Muscle layer of duodenum (tissue), 2 donors: ENCODE data around the gene FAF2.

Experiments
- H3K27ac ChIP-seq: one replicate; pipeline ENCODE4 v1.7.0; 2013; ENCODE audit warnings: mild to moderate bottlenecking, low read length
- H3K27me3 ChIP-seq: one replicate; pipeline ENCODE4 v1.7.0; 2013; ENCODE audit warnings: low read depth, mild to moderate bottlenecking, control low read depth, low read length
- H3K36me3 ChIP-seq, 2 donors: one replicate each; pipeline ENCODE4 v1.7.0; 2013; ENCODE audit warnings: low read length in 2 of 2, control low read depth in 1 of 2, mild to moderate bottlenecking in 1 of 2; ENCODE audit not compliant: insufficient read depth in 2 of 2, control insufficient read depth in 1 of 2
- H3K4me1 ChIP-seq, 2 donors: one replicate each; pipeline ENCODE4 v1.7.0; 2013; ENCODE audit warnings: low read length in 2 of 2, mild to moderate bottlenecking in 2 of 2, control low read depth in 1 of 2, moderate library complexity in 1 of 2; ENCODE audit not compliant: insufficient read depth in 2 of 2, control insufficient read depth in 1 of 2
- H3K4me3 ChIP-seq, 2 donors: one replicate each; pipeline ENCODE4 v1.7.0; 2013; ENCODE audit warnings: low read length in 2 of 2, low read depth in 1 of 2, mild to moderate bottlenecking in 1 of 2
- H3K9me3 ChIP-seq, 2 donors: one replicate each; pipeline ENCODE4 v1.7.0; 2013; ENCODE audit warnings: low read length in 2 of 2, control low read depth in 1 of 2, mild to moderate bottlenecking in 1 of 2; ENCODE audit not compliant: control insufficient read depth in 1 of 2
- donor health status: healthy.

The FAF2 gene

DNA sequence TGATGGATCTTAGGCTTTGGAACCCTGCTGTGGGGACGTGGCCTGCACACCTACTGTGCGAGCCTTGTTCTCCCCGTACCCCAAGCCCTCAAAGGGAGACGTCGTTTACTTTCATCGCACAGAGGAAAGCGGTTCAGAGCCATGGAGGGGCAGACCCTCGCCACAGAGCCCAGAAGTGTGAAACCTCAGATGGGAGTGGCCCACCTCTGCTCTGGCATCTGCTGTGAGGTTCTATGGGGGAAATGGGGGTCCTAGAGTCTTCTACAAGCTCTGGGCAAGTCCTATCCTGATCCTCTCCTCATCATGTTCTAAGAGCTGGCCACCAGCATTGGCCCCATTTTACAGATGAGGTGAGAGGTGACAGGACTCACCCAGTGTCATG lies 92.8 kb downstream of the FAF2 start:
- Histone ChIP-seq H3K27ac (no peak overlapping the region), H3K36me3 (no peaks in the 10 kb centered on the region), H3K9me3 (no peaks in the 10 kb centered on the region), H3K4me3 (no peak overlapping the region), H3K4me1 (peaks cover 13 to 30% of the 10 kb centered on the region in 2 donors), H3K27me3 (no peaks in the 10 kb centered on the region)

DNA sequence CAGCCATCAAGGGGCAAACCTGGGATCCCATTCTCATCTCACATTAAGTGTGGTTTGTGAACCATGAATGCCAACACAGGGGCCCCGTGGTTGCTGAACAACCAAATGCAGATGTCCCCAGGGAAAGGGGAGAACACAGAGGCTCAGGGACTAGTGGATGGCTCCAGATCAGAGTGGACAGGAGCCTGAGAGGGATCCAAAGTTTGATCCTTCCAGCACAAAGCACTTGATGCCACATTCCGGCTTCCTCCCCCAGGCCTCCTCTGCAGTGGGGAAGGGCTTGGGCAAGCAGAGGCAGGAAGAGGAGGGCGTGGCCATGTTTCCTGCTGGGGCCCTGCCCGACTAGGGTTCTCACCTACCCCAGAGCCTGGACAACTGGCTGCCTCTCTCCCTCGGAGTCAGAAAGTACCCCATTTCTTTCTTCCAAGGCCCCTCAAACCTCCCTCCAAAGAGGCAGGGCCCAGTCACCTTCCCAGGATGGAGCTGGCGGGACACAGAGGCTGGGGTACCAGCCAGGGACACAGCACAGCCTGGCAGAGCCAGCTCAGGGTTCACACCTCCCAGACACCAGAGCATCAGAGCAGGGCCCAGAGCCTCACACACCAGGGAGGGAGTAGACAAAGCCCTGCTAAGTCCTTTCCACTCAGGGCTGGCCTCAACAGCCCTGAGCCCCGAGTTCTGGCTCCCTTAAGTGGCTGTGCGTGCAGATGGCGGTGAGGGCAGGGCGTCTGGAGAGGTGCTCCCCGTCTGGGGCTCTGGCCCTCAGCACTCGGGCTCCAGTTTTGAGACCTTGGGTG lies 93.4 kb downstream of the FAF2 start:
- peaks cover 13 to 26% of the 10 kb centered on the region in 2 donors for H3K4me1 ChIP-seq
- H3K9me3 ChIP-seq: no peaks in the 10 kb centered on the region
- H3K36me3 ChIP-seq: no peaks in the 10 kb centered on the region
- H3K27me3 ChIP-seq: no peaks in the 10 kb centered on the region
- H3K27ac ChIP-seq: peak overlapping the region; percentile 67
- peak overlapping the region in 1 of 2 donors; percentile 64 for H3K4me3 ChIP-seq

DNA sequence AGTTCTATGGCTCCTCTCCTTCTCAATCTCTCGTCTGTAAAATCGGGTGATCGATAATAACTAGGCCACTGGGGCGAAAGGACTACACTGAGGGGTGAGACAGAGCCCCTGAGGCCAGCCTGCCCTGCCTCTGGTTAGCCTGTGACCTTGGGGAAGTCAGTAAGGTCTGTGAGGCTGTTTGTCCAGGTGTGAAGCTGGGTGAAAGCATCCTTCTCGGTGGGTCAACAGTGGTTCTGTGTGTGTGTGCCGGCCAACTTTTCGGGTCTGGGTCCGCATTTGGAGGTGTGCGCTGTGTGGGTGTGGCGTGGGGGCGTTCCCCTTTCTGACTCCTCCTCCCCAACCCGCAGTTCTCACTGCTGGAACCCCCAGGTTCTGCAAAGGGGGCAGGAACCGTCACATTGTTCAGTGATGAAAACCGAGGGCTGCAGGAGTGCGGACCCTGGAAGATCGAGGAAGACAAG lies 94.0 kb downstream of the FAF2 start:
- H3K9me3 ChIP-seq: no peaks in the 10 kb centered on the region
- peak overlapping the region; percentile 67 for H3K27ac ChIP-seq
- H3K4me1 ChIP-seq: peaks cover 13 to 26% of the 10 kb centered on the region in 2 donors
- no peaks in the 10 kb centered on the region for H3K36me3 ChIP-seq
- peak overlapping the region; percentile 64 to 75 for H3K4me3 ChIP-seq
- no peaks in the 10 kb centered on the region for H3K27me3 ChIP-seq

DNA sequence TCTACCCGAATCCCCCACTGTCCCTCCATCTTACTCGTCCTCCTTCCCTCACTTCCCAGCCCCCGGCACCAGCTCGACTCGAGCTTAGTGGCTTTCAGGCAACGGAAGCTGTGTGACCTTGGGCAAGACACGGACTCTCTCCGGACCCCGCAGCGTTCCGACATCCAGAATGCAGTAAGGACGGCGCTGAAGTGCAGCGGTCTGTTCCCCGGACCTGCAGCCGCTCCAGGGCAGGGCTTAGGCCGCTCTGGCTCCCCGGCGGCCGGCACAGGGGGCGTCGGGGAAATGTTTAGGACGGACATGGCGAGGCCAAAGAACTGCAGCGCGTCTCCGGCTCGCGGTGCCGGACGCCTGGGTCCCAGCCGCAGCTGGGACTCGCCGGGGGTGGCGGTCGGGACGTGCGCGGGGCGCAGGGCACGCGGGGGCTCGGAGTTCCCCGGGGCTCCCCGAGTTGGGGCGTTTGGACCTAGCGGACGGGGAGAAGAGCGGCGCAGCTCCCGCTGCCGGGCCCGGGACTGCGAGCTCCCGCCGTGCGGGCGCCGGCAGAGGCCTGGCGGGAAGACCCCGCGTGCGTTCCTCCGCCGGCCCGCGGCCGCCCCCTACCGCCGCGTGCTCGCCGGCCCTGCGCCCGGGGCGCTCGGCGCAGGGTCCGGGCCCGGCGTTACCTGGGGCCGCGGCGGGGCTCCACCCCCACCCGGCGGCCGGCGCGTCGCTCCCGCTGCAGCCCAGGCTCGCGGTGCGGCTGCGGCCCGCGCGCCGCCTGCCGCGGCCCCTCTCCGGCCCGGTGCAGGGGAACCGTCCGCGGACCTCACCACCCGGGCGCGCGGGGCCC lies 94.6 kb downstream of the FAF2 start:
- no peaks in the 10 kb centered on the region for H3K27me3 ChIP-seq
- peak overlapping the region; percentile 67 for H3K27ac ChIP-seq
- H3K4me1 ChIP-seq: peaks cover 13 to 26% of the 10 kb centered on the region in 2 donors
- no peaks in the 10 kb centered on the region for H3K36me3 ChIP-seq
- peak overlapping the region; percentile 64 to 84 for H3K4me3 ChIP-seq
- no peaks in the 10 kb centered on the region for H3K9me3 ChIP-seq

DNA sequence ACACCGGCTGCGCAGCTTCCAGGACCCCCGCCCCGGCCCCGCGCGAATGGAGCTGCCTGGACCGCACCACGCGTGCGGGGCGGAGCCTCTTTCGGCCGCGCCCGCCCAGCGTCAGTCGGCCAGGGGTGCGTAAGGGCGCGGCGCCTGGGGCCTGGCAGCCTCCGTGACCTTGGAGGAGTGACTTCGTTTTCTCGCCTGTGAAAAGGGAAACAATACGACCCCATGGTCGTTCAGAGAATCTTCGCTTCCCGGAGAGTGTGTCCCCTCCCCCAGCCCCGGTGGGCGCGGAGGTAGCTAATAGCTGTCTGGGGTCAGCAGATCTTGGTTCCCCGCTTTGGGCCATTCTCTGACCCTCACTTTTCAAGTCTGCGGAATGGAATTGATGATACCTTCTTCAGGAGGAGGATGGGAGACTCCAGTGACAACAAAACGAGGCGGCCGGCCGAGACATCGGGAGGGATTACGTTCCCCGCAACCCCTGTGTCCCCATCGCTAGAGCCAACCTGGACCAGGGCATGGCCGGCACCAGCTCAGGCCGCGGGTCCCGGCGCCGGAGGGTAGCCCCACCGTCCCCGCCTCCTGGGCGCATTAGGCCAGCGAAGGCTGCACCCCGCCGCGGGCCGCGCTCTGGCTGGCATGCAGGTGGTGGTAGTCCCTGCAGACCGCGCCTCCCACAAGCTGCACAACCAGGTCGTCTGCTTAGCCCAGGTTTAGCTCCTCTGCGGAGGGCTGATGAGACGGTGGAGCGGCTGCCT lies 95.4 kb downstream of the FAF2 start:
- H3K4me3 ChIP-seq: peak overlapping the region; percentile 84 to 85
- H3K27ac ChIP-seq: peak overlapping the region; percentile 96
- H3K9me3 ChIP-seq: no peaks in the 10 kb centered on the region
- no peaks in the 10 kb centered on the region for H3K36me3 ChIP-seq
- peaks cover 8 to 20% of the 10 kb centered on the region in 2 donors for H3K4me1 ChIP-seq
- H3K27me3 ChIP-seq: no peaks in the 10 kb centered on the region

DNA sequence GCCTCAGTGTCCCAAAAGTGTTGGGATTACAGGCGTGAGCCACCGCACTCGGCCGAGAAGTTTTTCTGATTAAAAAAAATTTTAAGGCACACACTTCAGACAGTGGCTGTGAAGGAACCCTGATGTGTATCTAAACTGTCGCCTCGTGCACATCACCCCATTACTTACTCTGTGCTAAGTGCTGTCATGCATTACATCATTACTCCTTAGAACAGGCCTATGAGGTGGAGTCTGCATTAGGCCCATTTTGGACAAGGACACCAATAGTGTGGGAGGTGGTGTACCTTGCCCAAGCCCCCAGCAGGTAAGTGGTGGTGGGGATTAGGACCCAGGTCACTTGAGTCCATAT lies 97.2 kb downstream of the FAF2 start:
- no peaks in the 10 kb centered on the region for H3K27me3 ChIP-seq
- no peaks in the 10 kb centered on the region for H3K36me3 ChIP-seq
- peaks cover 8 to 20% of the 10 kb centered on the region in 2 donors for H3K4me1 ChIP-seq
- no peak overlapping the region for H3K4me3 ChIP-seq
- peak overlapping the region; percentile 96 for H3K27ac ChIP-seq
- no peaks in the 10 kb centered on the region for H3K9me3 ChIP-seq

DNA sequence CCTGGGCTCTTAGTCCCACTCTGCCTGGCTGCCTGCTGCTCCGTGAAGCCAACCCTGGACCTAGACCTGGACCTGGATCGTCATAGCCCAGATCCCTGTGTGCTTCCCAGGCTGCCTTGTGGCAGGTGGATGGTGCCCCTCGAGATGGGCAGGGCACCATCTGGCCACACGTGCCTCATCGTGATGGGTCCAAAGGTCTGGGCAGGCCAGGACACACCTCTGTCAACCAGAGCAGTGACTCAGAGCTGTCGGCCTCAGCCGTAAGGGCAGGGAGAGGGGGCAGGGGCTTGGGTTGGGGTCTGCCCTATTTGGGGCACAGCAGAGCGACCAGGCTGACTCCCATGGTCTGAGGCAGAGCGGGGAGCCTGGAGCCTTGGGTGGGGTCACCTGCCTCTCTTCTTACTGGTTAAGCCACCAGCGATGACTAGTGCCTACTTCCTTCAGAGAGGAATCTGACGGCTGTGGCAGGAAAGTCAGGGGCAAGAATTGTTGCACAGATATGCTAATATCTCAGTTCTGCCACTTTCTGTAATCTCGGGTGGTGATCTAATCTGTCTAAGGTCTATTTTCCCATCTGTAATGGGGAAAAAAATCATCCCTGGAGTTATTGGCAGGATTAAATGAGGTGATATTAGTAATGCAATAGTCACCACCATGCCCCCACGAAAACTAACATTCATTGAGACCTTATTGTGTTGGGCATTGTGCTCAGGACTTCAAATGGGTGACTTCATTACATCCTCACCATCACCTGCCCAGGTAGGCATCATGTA lies 97.7 kb downstream of the FAF2 start:
- no peaks in the 10 kb centered on the region for H3K36me3 ChIP-seq
- peaks cover 8 to 20% of the 10 kb centered on the region in 2 donors for H3K4me1 ChIP-seq
- H3K4me3 ChIP-seq: no peak overlapping the region
- no peaks in the 10 kb centered on the region for H3K27me3 ChIP-seq
- peak overlapping the region; percentile 96 for H3K27ac ChIP-seq
- H3K9me3 ChIP-seq: no peaks in the 10 kb centered on the region

DNA sequence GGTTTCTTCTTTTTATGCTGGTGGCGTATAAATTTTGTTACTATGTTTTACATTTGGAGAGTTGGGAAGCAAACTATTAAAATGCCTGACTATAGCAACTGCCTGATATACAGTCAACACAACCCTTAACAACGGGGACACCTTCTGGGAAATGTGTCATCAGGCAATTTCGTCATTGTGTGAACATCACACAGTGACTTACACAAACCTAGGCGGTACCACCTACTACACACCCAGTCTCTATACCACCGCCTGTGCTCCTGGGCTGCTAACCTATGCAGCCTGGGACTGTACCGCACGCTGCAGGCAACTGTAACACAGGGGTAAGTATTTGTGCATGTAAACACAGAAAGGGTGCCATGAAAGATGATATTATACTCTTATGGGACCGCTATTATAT lies 99.6 kb downstream of the FAF2 start:
- peaks cover 0 to 9% of the 10 kb centered on the region in 2 donors for H3K4me1 ChIP-seq

DNA sequence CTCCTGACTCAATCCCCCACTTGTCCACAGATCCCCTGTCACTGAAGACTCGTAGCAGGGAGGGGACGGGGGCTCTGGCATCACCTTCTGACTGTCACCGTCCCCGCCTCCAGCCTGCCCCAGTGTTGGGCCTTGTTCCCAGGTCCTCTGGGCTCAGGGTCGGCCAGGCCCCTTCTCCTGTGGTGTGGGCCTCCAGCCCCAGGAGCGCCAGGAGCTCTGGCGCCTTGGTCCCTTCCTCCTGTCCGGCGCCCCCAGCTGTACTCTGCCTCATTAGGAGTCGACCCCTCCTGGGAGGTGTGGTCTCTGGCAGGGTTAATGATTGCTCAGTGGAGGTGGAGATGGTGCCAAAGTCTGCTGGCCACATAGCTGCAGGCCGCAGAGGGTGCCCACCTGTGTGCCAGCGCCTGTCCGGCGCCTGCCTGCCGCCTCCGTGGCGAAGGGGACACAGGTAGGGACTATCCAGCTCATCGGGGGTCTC lies 100.8 kb downstream of the FAF2 start, which contains the start of gene CDHR2:
Gene CDHR2 (plus strand): TSS at position 376 of the 478 bp plus-strand sequence. CDS start 16,011 bp downstream, outside the sequence.
- Histone ChIP-seq H3K4me3 (peak within 1 kb of the TSS in 1 of 2 donors; percentile 42), H3K9me3 (no peaks in the 10 kb centered on the region), H3K4me1 (peaks cover 0 to 7% of the 10 kb centered on the region in 2 donors), H3K27me3 (peaks cover 3% of the 10 kb centered on the region), H3K36me3 (no peaks in the 10 kb centered on the region), H3K27ac (peak within 1 kb of the TSS; percentile 77)

More for the DNA sequence above, 99.6 kb downstream of the FAF2 start:
- H3K27me3 ChIP-seq: peaks cover 2% of the 10 kb centered on the region
- H3K9me3 ChIP-seq: no peaks in the 10 kb centered on the region
- no peak overlapping the region for H3K4me3 ChIP-seq
- H3K36me3 ChIP-seq: no peaks in the 10 kb centered on the region
- peak overlapping the region; percentile 83 for H3K27ac ChIP-seq

DNA sequence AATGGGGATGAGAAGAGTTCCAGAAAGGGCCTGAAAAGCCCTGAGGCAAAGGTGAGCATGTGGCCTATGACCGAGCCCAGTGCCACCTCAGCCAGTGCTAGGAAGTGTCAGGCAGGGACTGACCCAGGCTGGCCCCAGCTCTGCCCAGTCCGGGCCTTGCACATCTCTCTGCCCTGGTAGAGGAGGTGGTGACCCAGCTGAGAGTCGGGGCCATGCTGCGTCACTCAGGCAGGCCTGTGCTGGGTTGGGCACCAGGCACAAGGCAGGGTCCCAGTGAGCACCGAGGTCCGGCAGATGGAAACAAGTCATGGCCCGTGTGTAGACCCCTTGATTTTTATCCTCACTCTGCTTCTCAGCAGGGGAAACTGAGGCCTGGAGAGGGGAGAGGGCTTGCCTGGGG lies 101.7 kb downstream of the FAF2 start:
- Histone ChIP-seq H3K36me3 (no peaks in the 10 kb centered on the region), H3K4me3 (peak overlapping the region in 1 of 2 donors; percentile 42), H3K9me3 (no peaks in the 10 kb centered on the region), H3K27ac (peak overlapping the region; percentile 69), H3K27me3 (peaks cover 3% of the 10 kb centered on the region), H3K4me1 (peaks cover 0 to under 1% of the 10 kb centered on the region in 2 donors)
